Inferior parietal cortex (tissue), 1 donor: Measurements from ENCODE around the gene FLNB.
A peak's percentile ranks its signal among the peaks of the same experiment; 100 is the strongest.

ENCODE experiments used
- DNase-seq: peaks from one replicate; pipeline ENCODE4 v3.0.0-alpha.2; 2016; ENCODE audit errors: extremely low spot score

Gene FLNB

DNA sequence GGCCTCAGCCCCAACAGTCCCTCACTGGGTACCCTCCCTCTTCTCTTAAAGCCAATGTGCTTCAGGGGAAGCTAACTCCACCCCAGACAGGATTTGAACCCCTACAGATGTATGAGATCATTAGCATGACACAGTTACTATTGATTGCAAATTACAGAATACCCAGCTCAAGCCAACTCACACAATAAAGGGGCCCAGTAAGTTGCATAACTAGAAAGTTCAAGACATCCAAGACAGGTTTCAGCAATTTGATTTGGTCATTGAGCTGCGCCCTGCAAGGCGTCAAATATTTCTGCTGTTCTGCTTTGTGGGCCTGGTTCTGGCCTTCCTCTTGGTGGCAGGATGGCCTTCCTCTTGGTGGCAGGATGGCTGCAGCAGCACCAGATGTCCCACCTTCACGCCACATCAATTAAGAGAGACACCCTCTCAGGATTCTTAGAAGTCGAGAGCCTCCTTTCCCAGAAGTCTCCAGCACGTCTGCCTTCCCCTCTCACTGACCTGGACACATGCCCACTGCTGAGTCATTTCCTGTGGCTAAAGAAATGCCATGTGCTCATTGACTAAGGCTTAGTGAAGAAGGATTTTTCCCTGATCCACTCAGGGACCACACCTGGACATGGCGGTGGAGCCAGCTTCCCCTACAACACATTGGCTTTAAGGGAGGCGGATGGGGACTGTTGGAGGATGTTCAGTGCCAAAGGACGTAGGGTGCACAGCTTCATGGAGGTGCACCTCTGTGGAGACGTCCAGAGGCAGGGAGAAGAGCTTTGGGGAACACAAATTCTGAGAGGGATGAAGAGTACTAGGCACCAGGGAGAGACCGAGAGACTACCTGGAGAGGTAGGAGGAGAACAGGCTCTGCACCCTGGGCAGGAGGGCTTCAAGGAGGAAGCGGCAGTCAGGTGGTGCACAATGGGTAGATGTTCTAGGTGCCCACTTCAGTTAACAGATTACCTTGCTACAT lies 153.5 kb downstream of the FLNB start:
- no peak for DNase-seq

DNA sequence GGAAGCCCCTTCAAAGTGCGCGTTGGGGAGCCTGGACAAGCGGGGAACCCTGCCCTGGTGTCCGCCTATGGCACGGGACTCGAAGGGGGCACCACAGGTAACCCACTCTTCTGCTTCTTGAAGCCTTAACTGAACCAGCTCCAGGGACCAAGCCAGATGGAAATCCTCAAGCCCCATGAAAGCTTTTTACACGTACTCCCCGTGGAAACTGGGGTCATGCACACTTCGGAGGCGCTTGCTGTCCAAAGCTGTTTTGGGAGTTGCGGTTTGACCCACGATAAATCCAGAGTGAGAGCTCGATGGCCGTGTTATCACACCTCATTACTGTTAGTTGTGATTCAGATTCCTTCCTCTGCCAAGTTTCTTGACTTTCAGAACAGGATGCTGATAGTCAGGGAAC lies 155.0 kb downstream of the FLNB start:
- DNase-seq: no peak

DNA sequence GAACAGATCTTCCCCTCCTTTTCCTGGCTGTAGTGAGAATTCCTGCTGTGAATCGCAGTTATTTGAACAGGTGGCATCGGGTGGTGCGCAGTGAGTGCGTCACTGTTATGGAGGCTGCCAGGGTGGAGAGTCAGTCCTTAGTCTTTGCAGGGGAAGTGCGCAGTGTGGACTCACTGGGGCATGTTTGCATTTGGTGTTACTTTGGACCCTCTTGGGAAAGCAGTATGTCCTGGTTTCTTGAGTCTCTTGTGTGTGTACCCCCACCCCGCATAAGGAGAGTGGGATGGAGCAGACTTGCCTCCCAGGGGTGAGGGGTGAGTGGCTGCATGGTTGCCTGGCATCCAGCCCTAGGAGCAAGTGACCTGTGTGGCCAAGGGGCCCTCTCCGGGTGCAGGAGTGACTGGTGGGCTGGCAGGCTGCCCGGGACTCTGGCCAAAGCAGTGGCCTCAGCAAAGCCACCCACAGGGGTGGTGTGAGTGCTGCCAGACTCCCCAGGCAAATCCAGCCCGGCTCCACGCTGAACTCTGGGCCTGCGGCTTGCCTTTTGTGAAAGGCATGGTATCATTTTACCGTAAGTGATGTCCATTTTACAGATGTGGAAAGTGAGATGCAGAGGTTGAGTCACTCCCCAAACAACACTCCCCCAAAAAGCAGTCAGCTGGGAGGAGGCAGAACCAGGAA lies 156.1 kb downstream of the FLNB start:
- no peak for DNase-seq

GRCh38 chr3:58164906-58165821 lies 156.9 kb downstream of the FLNB start:
- no peak for DNase-seq

- DNase-seq: peak; percentile 72
Observed at GRCh38 chr3:58167431-58168351, 159.5 kb downstream of the FLNB start.

- DNase-seq: no peak
Observed at GRCh38 chr3:58168498-58168897, 160.3 kb downstream of the FLNB start.

DNA sequence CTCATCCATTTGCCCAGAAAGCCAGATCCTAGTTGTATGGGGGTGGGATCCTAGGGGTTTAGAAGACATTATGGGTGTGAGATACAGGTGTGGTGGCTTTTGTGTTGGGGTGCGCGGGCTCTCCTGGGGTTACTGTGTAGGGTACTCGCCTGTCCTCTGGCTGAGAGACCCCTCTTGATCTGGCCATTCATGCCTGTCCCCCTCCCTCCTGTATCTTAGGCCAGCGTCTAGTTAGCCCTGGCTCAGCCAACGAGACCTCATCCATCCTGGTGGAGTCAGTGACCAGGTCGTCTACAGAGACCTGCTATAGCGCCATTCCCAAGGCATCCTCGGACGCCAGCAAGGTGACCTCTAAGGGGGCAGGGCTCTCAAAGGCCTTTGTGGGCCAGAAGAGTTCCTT lies 161.1 kb downstream of the FLNB start:
- DNase-seq: no peak

GRCh38 chr3:58170376-58170775 lies 162.2 kb downstream of the FLNB start:
- no peak for DNase-seq

DNA sequence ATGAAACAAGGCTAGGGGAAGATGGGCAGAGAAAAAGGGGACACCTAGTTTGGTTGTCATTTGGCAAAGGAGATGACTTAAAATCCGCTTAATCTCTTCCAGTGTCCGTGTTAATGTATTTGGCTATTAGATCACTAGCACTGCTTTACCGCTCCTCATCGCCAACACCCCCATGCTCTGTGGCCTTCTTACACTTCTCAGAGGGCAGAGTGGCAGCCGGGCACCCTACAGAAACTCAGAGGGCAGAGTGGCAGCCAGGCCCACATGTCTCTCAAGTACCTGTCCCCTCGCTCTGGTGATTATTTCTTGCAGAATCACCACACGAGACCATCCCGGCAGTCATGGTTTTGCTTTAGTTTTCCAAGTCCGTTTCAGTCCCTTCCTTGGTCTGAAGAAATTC lies 162.9 kb downstream of the FLNB start:
- DNase-seq: no peak

DNA sequence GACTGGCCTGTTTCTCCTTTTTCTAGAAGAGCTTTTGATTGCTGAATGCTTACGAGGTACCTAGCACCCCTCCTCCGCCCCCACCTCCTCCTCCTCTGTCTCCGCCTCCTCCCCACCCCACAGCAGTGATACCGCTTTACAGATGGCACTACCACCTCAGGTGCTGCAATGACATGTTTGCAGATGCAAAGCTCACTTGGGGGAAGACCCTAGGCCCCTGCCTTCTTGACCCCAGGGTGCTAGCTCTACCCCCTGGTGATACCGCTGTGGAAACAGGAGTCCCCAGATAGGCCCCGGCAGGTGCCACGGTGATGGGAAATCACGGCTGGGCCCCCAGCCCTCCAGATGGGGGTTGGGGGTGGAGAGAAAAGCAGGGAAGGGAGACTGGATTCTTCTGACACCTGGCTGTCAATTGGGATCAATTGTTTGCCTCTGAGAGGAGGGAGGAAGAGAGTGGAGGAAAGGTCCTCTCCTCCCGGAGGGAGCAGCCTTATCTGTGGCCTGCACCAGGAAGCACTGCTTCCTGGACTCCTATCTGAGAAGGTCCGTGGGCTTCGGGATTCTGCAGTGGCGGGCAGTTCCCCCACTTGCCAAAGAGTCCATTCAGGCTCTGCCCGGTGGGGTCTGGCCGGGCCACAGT lies 164.9 kb downstream of the FLNB start:
- no peak for DNase-seq

- DNase-seq: no peak
Observed at GRCh38 chr3:58173669-58174398, 165.6 kb downstream of the FLNB start.

DNA sequence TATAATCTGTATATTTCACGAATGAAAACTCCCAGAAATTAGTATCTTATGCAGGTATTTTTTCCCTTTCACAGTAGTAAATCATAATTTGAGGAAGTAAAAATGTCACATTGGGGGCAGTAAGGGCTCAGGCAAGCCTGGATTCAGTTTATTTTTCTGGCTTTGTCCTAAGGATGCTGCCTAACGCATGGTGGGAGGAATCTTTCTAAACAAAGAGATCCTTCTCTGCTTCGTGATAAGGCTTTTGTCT lies 166.9 kb downstream of the FLNB start:
- no peak for DNase-seq

- DNase-seq: no peak
Observed at GRCh38 chr3:58175437-58176184, 167.4 kb downstream of the FLNB start.

- DNase-seq: no peak
Observed at GRCh38 chr3:58176185-58176530, 167.9 kb downstream of the FLNB start.

DNA sequence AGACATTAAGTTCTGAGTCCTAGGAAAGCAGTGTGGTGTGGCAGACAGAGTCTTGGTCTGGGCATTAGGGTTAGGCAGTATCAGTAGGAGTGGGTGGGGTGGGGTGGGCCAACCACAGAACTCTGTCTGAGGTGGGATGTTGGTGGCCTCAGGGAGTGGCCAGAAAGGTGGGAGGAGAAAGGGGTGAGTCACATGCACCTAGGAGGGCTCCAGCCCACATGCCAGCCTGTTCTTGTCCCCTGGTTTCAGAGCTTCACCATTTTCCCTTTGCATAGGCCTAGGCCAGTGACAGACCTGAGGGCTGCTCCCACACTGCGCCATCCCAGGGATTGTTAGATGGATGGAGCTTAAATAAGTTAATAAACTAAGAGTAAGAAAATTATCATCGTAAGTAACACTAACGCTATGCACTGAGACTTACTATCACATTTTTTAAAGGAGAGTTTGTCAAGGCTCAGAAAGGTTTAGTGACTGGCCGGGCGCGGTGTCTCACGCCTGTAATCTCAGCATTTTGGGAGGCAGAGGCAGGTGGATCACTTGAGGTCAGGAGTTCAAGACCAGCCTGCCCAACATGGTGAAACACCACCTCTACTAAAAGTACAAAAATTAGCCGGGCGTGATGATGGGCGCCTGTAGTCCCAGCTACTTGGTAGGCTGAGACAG lies 168.7 kb downstream of the FLNB start:
- DNase-seq: no peak

DNA sequence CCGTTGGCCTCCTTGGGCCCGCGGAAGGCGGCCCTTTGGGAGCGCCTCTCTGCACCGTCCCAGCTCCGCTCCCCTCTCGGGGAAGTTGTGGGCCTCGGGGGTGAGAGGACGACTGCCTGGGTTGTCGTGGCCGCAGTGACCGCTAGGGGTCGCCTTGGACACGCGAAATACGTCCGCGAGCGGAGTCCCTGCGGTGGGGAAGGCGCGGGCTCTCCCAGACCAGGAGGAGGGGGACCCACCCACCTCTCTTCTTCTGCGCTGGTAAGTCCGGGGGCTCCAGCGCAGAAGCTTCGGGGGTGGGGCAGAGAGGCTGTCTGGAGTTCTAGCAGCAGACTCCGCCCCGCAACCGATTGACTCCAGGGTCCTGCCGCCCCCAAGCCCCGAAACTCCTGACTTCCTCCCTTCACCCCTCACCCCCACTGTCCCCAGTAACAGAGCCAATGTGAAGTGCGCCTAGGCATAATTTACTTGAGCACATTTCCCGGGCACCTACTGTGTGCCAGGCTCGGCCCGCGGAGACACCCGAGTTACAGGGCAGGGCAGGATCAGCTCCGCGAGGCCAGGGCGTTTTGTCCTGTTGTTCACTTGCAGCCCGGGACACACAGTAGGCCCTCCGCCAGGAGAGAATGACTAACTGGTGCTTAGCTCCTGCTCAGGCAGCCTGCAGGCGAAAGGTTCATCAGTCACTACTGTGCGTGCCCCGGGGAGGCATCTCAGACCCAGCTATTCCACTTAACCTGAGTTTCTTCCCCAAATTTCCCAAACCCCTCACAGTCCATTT lies 169.7 kb downstream of the FLNB start:
- peak; percentile 85 for DNase-seq

DNA sequence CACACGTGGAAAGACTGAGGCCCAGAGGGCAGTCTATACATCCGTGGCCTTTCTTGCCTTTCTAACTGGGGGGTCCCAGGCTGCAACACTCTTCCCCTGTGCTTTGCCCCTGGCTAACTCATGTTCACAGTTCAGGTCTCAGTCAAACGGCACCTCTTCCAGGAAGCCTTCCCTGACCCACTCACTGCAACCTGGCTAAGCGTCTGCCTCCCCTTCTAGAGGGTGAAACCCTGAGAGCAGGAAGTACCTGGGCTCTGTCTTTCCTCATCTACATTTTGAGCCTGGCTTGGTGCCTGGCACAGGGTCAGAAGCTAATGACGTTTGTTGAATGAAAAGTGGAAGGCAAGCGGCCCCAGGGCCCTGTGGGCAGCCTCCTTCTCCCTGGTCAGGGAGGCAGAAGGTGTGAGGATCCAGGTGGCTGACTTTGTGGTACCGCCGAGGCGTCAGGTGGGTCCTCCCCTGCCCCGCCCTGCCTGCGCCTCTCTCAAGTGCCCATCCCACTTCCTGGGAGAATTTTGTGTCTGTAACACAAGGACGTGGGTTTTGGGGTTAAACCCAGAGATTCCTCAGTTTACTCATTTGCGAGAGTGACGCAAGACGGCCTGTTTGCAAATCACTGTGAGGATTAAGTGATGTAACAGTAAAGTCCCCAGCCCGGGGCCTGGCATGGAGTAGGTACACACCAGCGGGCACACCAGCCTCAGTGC lies 170.5 kb downstream of the FLNB start:
- DNase-seq: no peak
